OCI-LY1 (cell line): ENCODE results near the gene TRIM67.

Experiments
- CTCF ChIP-seq: fragments of 200-600 bp; sonication (generic), shearing (Covaris generic); IDR thresholded peaks from 2 replicates; pipeline ENCODE4 v1.5.1; 2017; ENCODE audit warnings: mild to moderate bottlenecking, antibody characterized with exemption, low read length, moderate library complexity, mixed read lengths
- EZH2 ChIP-seq: fragments of 200-600 bp; sonication (generic), shearing (Covaris generic); IDR thresholded peaks from 2 replicates; pipeline ENCODE4 v1.8.0; 2017; ENCODE audit warnings: borderline replicate concordance, mixed run types, mild to moderate bottlenecking, antibody characterized with exemption, low read length, moderate library complexity, mixed read lengths

- TF ChIP-seq CTCF (no peak), EZH2 (no peak)
Observed at GRCh38 chr1:231159202-231159962, 2.5 kb upstream of the TRIM67 start.
